Activated CD4-positive, alpha-beta T cell treated with anti-CD3 and anti-CD28 coated beads, Interleukin-2, amount 50 U/mL, for 4 hours (primary cell): Measurements from ENCODE around the gene KCNQ1.
A peak's percentile ranks its signal among the peaks of the same experiment; 100 is the strongest.

ENCODE experiments used
- DNase-seq, 2 experiments: peaks; one replicate each; pipeline ENCODE4 v3.0.0-alpha.2; 2020

The KCNQ1 gene

GRCh38 chr11:2411446-2412305 is 33.1 kb upstream of the KCNQ1 start:
- DNase-seq, result no peak

DNA sequence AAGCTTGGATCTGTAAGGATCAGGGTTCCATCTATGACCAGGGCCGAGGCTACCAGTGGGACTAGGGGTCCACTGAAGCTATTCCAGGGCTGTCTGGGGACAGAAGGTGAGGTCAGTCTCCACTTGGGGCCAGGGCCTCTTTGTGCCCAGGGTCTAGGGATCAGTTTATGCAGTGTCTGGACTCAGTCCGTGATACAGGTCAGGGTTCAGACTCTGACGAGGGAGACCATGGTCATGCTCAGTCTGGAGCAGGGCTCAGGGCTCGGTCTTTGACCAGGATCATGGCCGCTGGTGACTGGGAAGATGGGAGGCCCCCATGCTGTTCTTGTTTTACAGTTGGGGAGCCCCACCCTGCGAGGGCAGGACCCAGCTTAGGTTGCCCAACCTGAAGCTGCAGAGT is 32.5 kb upstream of the KCNQ1 start:
- no peak for DNase-seq

DNA sequence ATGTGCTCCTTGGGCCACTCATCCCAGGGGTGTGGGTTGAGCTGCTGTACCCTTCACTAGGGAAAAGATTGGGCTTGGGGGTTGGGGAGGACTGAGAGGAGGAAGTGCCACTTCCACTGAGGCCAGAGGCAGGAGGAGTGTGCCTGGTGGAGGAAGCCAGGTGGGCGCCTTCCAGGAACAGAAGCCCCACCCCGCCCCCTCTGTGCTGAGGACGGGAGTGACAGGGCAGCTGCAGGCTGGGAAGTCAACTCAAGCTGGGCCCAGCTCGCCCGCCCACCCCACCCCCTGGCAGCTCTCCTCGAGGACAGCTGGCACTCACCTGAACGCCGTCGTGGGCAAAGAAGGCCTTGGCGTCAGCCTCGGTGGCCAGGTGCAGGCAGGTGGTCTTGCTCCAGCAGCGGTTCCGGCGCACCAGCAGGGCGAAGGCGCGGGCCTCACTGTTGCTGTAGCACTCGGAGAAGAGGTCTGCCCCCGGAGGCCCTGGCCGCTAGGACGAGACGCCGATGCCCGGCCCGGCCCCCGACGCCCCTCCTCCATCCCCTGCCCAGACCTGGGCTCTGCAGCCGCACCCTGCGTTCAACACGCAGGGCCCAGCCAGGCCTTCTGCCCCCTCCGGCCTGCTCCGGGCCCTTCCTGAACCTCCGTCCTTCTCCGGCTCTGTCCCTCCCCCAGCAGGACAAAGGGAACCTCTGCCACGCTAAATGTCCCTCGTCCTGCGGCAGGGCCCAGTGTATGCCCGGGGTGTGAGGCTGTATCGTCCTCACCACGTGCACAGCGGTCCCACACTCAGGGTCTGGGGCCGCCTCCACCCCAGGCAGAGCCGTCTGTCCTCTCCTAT is 30.8 kb upstream of the KCNQ1 start:
- DNase-seq, result no peak

- DNase-seq, result no peak
Measured at GRCh38 chr11:2414616-2415015, 30.2 kb upstream of the KCNQ1 start.

DNA sequence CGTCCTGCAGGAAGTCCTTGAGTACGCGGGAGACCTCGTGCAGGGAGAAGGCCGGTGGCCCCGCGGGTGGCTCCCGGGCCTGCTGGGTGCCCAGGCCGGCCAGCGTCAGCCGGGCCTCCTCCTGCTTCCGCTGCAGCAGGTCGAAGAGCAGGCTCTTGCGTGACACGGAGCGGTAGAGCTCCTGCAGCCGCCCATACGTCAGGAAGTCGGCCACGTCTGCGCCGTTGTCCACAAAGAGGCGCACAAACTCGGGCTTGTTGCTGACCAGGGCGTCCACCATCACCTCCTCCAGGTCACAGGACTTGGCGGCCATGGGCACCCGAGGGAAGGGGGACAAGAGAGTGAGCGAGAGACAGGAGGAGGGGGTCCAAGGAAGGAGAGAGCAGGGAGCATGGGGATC is 29.6 kb upstream of the KCNQ1 start:
- DNase-seq, result no peak

- no peak for DNase-seq
Measured at GRCh38 chr11:2415601-2416380, 29.0 kb upstream of the KCNQ1 start.

- no peak for DNase-seq
Measured at GRCh38 chr11:2416765-2417164, 28.0 kb upstream of the KCNQ1 start.

DNA sequence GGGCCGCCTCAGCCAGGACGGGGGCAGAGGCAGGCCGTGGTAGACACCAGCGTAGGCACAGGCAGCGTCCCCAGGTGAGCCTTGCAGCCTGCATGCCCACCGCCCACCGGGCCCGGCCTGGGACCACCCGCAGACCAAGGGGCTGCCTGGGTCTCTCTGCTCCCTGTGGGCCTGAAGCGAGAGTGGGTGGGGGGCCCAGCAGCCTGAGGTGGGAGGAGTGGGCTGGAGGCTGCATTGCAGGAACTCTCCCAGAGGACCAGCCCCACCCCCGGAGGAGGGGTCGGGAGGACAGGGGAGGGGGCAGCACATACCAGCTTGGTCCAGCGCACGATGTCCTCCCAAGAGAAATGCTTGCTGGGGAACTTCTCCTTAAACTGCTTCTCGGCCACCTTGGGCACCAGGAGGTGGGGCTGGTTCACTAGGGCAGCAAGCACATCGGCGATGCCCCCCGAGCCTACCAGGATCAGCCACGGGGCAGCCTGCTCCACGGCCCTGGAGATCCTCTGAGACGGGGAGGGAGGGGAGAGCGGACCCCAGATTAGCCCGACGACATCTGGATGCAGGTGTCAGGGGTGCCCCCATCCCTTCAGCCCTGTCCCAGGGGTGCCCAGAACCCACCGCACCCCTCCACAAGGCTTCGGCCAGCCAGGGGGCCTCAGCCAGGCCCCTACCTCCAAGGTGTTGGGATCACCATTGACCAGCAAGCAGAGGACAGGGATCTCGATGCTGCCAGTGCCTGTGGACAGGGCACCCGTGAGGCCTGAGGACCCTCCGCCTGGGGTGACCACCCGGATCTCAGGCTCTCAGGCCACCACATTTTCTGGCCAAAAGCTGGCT is 26.7 kb upstream of the KCNQ1 start:
- no peak for DNase-seq

DNA sequence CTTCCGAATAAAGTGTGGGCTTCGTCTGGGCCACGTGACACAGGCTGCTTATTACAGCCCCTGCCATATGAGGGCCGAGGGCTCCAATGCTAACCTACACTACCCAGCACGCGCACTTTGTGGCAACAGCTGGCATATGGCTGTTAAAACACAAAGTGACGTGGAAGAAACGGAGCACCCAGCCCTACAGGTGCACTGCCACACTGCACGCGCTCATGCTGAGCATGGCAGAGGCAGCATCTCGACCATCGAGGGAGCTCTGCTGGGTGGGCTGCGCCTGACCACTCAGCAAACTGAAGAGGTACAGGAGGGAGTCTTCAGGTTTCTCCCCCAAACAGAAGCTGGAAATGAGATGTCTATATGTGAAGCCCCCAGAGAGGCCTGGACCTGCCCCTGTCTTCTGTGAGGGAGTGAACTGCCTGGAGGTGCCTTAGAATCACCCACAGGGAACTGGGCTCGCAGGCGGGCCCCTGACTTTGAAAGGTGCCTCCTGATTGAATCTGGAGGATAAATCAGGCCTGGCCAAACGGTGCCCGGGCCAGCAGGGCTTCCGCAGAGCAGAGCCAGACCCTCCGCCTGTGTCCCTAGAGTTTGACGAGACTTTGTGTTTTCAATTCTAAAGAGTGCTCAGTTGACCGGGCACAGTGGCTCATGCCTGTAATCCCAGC is 26.0 kb upstream of the KCNQ1 start:
- DNase-seq, result no peak

DNA sequence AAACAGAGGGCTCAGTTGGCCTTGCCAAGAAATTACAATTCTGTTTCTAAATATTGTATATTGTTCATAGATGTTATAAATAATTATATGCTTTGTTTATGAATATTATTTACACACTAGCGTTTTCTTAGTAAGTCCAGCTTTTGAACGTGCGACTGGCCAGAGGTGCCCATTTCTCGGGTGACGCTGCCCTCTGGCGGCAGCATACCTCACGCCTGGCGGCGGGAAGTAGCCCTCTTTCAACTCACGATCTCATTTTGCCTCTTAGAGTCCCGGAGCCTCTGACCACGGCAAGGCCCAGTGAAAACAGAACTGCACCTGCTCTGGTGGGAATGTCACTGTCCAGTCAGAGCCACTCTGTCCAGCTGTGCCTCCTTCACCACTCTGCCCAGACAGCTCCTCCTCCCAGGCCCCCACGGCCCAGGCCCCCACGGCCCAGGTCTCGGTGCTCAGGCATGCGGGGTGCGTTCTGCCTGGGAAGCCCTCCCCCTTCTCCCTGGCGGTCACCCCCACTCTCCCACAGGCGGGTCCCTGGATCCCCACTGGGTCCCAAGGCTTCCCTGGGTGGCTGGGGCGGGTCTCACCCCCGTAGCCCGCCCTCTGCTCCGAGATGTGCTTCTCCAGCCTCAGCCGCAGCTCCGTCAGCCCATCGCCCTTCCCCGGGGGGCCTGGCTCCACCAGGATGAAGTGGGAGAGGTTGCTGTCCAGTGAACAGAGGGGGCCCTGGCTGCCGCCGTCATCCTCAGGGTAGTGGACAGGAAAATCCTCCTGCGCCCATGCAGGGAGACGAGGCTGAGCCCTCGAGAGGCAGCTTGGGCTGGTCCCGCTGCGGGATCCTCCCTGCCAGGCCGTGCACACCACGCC is 24.9 kb upstream of the KCNQ1 start:
- peak; percentile 42 to 47 for DNase-seq

GRCh38 chr11:2420502-2421225 is 24.1 kb upstream of the KCNQ1 start:
- DNase-seq, result peak; percentile 63 to 65

DNA sequence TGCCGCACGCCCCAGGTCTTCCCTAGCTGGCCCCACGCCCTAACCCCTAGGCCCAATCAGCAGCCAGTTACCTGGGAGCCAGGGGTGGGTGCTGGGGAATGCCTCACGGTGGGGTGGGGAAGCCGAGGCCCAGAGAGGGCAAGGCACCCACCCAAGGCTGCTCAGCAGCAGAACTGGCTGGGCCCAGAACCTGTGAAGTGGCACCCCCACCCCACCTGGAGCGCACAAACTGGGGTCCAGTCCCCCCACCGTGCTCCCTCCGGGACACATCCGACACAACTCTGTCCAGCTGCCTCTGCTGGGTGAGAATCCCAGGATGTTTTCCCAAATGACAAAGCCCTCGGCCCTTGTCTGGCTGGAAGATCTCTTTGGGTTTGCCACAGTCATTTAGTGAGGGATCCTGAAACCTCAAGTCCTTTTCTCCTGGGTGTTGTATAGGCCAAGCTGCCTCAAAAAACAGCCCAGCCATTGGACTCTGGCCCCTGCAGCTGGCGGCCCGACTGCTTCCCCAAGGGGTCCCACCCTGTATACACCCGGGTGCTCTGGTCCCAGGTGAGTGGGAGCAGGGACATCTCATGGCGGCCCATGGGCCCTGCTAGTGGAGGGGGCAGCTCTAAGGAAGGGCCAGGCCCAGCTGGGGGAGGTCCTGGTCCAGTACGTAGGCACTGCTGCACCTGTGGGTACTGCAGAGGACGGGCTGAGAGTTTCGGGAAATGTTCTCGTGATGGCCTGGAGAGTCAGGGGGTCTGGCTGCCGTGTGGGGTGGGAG is 23.4 kb upstream of the KCNQ1 start:
- DNase-seq, result no peak

DNA sequence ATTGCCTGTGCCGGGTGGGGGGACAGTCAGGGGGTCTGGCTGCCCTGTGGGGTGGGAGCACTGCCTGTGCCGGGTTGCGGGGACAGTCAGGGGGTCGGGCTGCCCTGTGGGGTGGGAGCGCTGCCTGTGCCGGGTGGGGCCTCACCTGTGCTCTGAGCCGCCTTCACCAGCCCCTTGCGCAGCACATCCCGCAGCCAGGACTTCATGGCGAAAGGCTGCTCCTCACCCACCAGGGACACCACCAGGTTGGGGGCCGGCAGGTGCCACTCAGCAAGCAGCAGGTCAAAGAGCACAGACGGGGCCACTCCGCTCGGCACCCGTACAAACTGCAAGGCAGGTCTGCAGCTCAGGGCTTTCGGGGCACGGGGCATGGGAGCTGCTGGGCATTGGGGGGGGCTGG is 22.8 kb upstream of the KCNQ1 start:
- DNase-seq, result no peak

DNA sequence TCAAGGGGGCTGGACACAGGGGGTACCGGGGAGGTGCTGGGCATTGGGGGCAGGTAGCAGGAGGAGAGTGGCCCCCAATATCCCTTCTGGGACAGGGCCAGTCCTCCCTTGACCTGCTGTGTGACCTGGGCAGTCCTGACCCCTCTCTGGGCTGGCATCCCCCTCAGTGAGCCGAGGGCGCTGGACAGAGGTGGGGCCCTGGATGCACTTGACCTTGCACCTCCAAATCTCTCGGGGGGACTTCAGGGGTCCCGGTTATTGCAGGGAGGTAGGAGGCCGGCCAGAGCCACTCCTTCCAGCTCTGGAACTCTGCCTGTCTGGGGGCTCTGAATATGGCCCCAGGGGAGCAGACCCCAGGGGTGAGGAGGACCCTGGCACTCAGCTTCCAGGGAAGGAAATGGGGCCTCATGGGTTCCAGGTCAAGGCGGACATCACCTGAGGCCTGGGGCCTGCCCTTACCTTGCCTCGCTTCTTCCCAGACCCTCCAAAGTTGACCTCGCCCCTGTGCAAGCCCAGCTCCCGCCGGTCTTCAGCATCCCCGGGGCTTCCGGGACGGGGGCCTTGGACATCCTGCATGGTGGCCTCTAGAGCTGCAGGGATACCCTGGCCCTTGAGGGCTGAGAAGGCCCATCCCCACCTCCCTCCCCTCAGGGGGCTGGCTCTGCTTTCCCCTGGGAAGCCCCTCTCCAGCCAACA is 22.2 kb upstream of the KCNQ1 start:
- DNase-seq, result no peak

GRCh38 chr11:2423157-2424025 is 21.4 kb upstream of the KCNQ1 start:
- DNase-seq, result no peak

DNA sequence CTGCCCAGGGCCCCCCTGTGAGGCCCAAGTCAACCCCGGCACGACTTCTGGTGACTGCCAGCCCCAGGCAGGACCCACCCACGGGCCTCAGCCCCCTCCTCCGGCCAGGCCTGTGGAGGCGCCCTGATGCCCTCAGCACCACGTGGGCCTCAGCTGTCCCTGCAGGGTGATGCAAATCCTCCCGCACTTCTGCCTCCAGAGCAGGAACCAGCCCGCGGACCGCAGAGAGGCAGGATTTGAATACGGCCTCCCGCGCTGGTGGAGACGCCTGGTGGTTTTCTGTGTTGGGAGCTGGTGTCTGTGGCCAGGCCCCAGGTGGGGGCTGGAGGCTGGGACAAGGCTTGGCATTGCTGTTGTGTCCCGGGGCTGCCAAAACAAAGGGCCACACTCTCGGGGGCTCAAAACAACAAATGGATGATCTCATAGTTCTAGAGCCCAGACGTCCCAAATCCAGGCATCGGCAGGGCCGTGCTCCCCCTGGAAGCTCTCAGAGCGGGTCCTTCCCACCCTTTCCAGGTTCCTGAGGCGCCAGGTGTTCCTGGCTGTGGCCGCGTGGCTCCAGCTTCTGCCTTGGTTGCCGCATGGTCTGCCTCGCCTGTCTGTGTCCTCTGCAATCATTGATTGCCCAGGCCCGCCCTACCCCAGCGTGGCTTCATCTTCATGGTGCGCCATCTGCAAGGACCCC is 19.9 kb upstream of the KCNQ1 start:
- DNase-seq, result no peak

DNA sequence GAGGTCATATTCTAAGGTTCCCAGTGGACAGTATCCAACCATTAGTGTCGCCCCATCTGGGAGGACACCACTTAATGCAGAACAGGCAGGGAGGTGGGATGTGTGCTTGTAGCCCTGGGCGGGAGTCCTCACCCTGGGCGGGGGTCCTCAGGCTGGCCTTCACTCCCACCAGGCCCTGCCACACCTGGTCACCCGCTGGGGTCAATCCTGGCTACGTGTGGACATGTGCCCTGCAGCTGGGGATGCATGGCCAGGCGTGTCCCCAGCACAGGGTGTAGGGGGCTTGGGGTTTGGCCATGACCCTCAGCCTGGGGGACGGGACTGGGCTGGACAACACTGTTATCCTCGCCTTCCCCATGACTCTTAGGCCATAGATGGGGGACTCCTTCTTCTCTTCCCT is 19.3 kb upstream of the KCNQ1 start:
- no peak for DNase-seq
